RWPE1 (cell line): ENCODE measurements around the gene RAP1GAP2.

Source experiments
- CTCF ChIA-PET: fragments of 350-600 bp; sonication (Branson Sonifier 250); formaldehyde crosslinking; extraction: SDS; loops from one replicate; lab custom pipeline; 2021; lab: Yijun Ruan, JAX
- POLR2A ChIA-PET: fragments of 400-600 bp; formaldehyde crosslinking; extraction: SDS; loops from one replicate; lab custom pipeline; 2020; ENCODE audit warnings: antibody characterized with exemption; ENCODE audit not compliant: low non-redundant PET; lab: Yijun Ruan, JAX
- DNase-seq: peaks from one replicate; pipeline ENCODE4 v3.0.0; 2012; ENCODE audit warnings: low spot score
- H3K27ac ChIP-seq: fragments of 450-650 bp; 2 replicates; pipeline ENCODE4 v1.5.1; 2017
- CTCF ChIP-seq: fragments of 450-650 bp; conservative IDR thresholded peaks from 2 replicates; pipeline ENCODE4 v1.5.1; 2017; ENCODE audit warnings: low read depth, mild to moderate bottlenecking

Gene RAP1GAP2

GRCh38 chr17:2796164-2797125 lies at the start of gene RAP1GAP2:
Gene RAP1GAP2, plus strand, starts transcription at chr17:2796438. Its CDS starts 90 bp downstream, at chr17:2796528.
- H3K27ac ChIP-seq, result no peak within 1 kb of the TSS
- no peak for TF ChIP-seq CTCF
- ChIA-PET POLR2A (no interaction called here), CTCF (interaction anchor here (0.6 to 1.6 kb wide), 2 partner anchors 10 to 11 kb away, joined by 3 to 4 read pairs; no protein-coding TSS in a partner anchor)
- no peak for DNase-seq

GRCh38 chr17:2749058-2749783 lies 47.0 kb upstream of the RAP1GAP2 start, which contains the start of gene CCDC92B:
Gene CCDC92B, minus strand, starts transcription at chr17:2749652. Its CDS starts 14,507 bp downstream, at chr17:2735145.
- TF ChIP-seq CTCF, result no peak
- ChIA-PET POLR2A (no interaction called here), CTCF (interaction anchor here (0.6 kb wide), 1 partner anchor 256 kb away, joined by 4 read pairs; no protein-coding TSS in a partner anchor)
- DNase-seq, result no peak
- no peak within 1 kb of the TSS for H3K27ac ChIP-seq

- POLR2A ChIA-PET, result no interaction called here
- H3K27ac ChIP-seq, result no peak overlapping the region
- CTCF ChIA-PET, result interaction anchor here (0.6 kb wide), 1 partner anchor 256 kb away, joined by 4 read pairs; no protein-coding TSS in a partner anchor
- peak; percentile 87 for DNase-seq
- TF ChIP-seq CTCF, result no peak
Measured at GRCh38 chr17:2749784-2750181, 46.5 kb upstream of the RAP1GAP2 start.

GRCh38 chr17:2750721-2751120 lies 45.5 kb upstream of the RAP1GAP2 start:
- ChIA-PET CTCF (interaction anchor here (0.6 kb wide), 1 partner anchor 40 kb away, joined by 3 read pairs; no protein-coding TSS in a partner anchor), POLR2A (no interaction called here)
- no peak overlapping the region for H3K27ac ChIP-seq
- TF ChIP-seq CTCF, result no peak
- DNase-seq, result no peak

GRCh38 chr17:2751491-2751890 lies 44.7 kb upstream of the RAP1GAP2 start:
- CTCF ChIA-PET, result interaction anchor here (0.6 kb wide), 1 partner anchor 12 kb away, joined by 3 read pairs; no protein-coding TSS in a partner anchor
- no peak for TF ChIP-seq CTCF
- POLR2A ChIA-PET, result no interaction called here
- DNase-seq, result no peak
- H3K27ac ChIP-seq, result no peak overlapping the region
